GM19238 (cell line): ENCODE results near the gene RFX3.
A peak's percentile ranks its signal among the peaks of the same experiment; 100 is the strongest.

Experiments used
- DNase-seq: peaks from one replicate; pipeline ENCODE4 v3.0.0; 2011; ENCODE audit warnings: low spot score; ENCODE audit not compliant: insufficient read length

Gene RFX3

GRCh38 chr9:3237121-3237520 is 288.7 kb downstream of the RFX3 start:
- DNase-seq, result no peak

GRCh38 chr9:3235497-3235896 is 290.3 kb downstream of the RFX3 start:
- no peak for DNase-seq

- DNase-seq, result no peak
Observed at GRCh38 chr9:3224931-3225330, 300.9 kb downstream of the RFX3 start.

- no peak for DNase-seq
Observed at GRCh38 chr9:3215658-3216057, 310.1 kb downstream of the RFX3 start.

GRCh38 chr9:3214741-3215140 is 311.1 kb downstream of the RFX3 start:
- DNase-seq, result no peak

GRCh38 chr9:3205421-3206095 is 320.2 kb downstream of the RFX3 start:
- DNase-seq, result no peak

- DNase-seq, result no peak
Observed at GRCh38 chr9:3200331-3200774, 325.4 kb downstream of the RFX3 start.

- no peak for DNase-seq
Observed at GRCh38 chr9:3193791-3194190, 332.0 kb downstream of the RFX3 start.

- DNase-seq, result no peak
Observed at GRCh38 chr9:3191715-3192114, 334.1 kb downstream of the RFX3 start.

GRCh38 chr9:3189113-3189861 is 336.5 kb downstream of the RFX3 start:
- DNase-seq, result no peak

GRCh38 chr9:3186751-3187150 is 339.1 kb downstream of the RFX3 start:
- DNase-seq, result no peak

GRCh38 chr9:3181049-3181953 is 344.5 kb downstream of the RFX3 start:
- DNase-seq, result peak; percentile 7

- no peak for DNase-seq
Observed at GRCh38 chr9:3180696-3181048, 345.1 kb downstream of the RFX3 start.

- DNase-seq, result no peak
Observed at GRCh38 chr9:3179711-3180110, 346.1 kb downstream of the RFX3 start.

GRCh38 chr9:3177936-3178335 is 347.9 kb downstream of the RFX3 start:
- no peak for DNase-seq

- DNase-seq, result no peak
Observed at GRCh38 chr9:3177146-3177761, 348.5 kb downstream of the RFX3 start.

GRCh38 chr9:3173374-3173773 is 352.4 kb downstream of the RFX3 start:
- no peak for DNase-seq

- no peak for DNase-seq
Observed at GRCh38 chr9:3170819-3171218, 355.0 kb downstream of the RFX3 start.
